HG03045 (cell line): ENCODE measurements around the gene NAV1.
"Not testable (repeated sequence)": the region's sequence is repeated elsewhere in the genome, so short reads cannot be mapped to it uniquely, and the experiment has no call there.

Experiments
- ATAC-seq: cut with Tn5 transposase; IDR thresholded peaks from one replicate; pipeline ENCODE4 v1.9.1; 2021; ENCODE audit warnings: mild to moderate bottlenecking, moderate library complexity; ENCODE audit not compliant: unreplicated experiment

The NAV1 gene

DNA sequence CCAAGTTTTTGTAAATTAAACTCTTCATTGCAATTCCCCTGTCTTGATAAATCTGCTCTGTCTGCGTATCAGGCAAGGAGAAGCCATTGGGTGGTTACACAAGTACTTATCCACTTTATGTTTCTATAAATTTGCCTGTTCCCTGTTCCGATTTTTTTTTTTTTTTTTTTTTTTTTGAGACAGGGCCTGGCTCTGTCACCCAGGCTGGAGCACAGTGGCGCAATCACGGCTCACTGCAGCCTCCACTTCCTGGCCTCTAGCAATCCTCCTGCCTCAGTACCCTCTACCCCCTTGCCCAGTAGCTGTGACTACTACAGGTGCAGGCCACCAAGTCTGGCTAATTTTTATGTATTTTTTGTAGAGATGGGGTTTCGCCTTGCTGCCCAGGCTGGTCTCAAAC is 20.9 kb upstream of the NAV1 start:
- ATAC-seq: no peak

DNA sequence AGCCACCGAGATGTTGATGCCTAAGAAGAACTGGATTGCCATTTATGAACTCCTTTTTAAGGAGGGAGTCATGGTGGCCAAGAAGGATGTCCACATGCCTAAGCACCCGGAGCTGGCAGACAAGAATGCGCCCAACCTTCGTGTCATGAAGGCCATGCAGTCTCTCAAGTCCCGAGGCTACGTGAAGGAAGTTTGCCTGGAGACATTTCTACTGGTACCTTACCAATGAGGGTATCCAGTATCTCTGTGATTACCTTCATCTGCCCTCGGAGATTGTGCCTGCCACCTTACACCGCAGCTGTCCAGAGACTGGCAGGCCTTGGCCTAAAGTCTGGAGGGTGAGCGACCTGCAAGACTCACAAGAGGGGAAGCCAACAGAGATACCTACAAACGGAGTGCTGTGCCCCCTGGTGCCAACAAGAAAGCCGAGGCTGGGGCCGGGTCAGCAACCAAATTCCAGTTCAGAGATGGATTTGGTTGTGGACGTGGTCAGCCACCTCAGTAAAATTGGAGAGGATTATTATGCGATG is 18.8 kb upstream of the NAV1 start:
- ATAC-seq: not testable (repeated sequence)

DNA sequence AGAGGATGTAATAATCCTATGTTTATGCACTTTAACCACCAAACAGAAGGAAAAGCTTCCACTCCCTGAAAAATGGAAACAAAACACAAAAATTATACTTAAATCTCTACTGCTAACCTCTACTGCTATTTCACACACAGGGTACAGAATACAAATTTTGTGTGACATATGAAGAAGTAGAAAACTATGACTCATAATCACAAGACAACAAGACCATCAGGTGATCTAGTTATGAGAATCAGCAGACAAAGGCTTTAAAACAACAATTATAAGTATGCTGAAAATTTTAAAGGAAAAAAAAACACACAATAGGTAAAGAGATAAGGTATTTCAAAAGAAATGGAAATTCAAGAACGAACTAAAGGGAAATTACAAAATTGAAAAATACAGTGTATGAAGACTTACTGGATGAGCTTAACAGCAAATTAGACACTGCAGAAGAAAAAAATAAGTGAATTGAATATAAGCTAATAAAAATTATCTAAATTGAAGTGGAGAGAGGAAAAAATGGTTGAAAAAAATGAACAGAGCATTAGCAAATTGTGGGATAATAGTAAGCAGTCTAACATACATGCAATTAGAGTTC is 13.6 kb upstream of the NAV1 start:
- ATAC-seq: no peak

DNA sequence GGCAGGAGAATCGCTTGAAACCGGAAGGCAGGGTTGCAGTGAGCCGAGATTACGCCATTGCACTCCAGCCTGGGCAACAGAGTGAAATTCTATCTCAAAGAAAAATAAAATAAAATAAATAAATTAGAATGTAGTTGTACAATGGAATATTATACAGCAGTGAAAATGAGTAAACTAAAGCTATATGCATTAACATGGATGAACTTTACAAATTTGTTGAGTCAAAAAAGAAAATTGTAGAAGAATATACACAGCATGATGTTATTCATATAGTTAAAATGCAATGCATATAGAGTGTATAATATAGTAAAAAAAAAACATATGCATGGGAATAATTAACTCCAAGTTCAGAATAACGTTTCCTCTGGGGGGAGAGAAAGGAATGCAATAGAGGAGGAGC is 11.0 kb upstream of the NAV1 start:
- no peak for ATAC-seq

DNA sequence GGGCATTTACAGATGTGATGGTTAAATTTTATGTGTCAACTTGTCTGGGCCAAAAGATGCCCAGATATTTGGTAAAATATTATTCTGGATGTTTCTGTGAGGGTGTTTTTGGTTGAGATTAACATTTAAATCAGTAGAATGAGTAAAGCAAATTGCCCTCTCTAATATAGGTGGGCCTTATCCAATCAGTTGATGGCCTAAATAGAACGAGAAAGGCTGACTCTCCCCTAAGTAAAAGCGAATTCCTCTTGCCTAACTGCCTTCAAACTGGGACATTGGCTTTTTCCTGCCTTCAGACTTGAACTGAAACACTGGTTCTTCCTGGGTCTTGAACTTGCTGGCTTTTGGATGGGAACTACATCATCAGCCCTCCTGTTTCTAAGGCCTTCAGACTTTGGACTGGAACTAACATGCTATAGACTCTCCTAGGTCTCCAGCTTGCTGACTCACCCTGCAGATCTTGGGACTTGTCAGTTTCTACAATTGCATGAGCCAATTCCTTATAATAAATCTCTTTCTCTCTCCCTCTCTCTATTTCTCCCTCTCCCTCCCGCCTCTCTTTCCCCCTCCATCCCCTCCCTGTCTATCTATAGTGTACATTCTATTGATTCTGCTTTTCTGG is 10.2 kb upstream of the NAV1 start:
- no peak for ATAC-seq

DNA sequence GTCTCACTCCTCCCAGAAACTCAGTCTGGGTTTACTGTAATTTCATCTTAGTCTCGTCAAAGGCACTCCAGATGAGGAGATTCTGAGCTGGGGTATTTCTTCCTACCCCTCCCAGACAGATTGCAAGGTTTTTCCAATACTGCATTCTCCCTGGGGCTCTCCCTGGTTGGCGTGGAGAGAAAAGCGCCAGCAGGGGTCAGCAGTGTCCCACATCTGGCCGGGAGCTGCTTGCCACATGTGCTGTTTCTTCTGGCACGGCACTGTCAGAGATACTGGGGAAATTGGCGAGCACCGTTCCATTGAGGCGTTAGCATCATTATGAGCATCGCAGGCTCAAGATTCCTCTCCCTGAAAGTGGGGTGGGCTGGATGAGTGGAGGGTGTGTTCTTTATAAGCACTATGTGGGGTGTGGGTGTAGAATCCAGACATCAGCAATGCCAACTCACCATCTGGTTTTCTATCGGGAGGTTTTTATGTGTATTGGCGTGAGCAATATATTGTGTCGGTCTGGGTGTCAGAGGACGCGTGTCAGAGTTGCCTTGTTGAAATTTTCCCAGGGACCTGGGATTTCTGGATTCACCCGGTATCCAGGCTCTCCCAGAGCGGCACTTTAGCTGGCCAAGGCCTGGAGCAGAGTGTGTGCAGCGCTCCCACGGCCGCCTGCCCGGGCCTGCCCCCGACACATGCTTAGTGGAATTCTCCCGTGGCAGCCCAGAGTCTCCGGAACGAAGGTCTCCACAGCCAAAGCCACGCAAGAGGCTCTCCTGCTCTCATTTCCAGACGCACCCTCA is 8.0 kb upstream of the NAV1 start:
- no peak for ATAC-seq

DNA sequence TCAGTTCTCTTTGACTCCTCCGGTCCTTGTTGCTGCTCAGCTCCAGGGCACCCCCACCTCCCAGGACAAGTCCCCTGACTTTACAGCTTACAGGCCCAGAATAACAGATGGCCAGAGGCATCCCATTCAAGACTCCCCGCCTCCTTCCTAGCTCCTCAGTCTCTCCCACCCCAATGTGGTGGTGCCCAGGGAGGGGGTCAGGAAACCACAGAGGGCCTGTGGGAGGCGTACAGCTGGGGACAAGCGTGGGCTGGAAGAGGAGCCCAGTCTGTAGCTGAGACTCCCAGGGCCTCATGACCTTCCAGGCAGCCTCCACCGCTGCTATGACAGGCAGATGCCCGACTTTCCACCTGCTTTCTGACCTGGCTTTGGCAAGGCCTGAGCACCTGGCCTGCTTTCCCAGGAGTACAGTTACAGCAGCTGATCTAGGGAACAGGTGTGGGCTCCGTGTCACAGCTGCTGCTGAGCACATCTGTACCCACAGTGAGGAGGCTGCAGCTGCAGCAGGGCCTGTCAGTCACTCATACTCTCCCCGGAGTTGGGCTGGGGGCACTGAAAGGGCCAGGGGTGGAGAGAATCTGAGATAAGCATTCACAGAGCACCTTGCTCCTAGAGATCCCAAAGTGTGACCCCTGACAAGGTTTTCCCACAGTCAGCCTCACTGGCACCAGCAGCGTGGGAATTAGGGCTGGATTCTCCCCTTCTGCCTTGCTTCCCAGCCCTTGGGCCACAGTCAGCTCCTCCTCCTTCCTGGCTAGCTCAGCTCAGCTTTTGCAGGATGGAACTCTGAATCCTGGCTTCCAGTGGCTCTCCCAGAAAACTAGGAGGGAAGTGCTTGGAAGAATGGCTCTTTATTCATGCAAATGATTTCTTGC is 7.1 kb upstream of the NAV1 start:
- no peak for ATAC-seq

GRCh38 chr1:201533836-201534235 is 5.1 kb upstream of the NAV1 start:
- no peak for ATAC-seq

DNA sequence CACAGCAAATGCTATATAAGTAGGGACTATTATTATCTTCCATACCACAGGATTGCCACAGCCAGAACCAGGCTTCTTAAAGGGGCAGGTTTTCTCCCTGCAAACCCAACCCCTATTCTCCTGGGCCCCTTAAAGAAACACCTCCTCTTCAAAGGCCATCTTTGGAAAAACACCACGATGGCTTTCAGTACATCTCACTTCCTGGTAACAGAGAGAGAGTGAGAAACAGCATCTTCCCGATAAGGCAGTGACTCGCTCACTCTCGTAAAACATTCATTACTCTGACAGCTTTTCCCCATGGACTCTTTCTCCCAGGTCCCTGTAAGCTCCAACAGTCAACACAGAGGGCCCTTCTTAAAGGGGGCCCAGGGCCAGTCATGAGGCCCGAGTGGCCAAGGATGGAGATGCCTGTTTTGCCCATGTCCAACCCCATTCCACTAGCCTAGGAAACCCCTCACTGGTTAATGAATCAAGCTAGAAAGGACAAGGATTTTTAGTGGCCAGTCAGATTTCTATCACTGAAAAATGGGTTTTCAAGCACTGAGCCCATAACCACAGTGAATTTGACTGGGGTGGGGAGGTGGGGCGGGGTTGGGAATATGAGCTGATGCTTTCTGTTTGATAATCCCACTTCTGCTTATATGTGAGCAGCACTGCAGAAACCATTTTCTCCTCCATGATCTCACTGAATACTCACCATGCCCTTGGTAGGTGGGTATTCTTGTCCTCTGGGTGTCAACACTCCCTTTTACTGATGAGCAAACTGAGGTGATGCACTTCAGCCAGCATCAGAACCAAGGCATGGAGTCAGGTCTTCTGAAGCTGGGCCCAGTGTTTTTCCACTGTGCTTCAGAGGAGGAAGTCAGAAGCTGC is 3.6 kb upstream of the NAV1 start:
- no peak for ATAC-seq

GRCh38 chr1:201535919-201536245 is 3.0 kb upstream of the NAV1 start:
- no peak for ATAC-seq

DNA sequence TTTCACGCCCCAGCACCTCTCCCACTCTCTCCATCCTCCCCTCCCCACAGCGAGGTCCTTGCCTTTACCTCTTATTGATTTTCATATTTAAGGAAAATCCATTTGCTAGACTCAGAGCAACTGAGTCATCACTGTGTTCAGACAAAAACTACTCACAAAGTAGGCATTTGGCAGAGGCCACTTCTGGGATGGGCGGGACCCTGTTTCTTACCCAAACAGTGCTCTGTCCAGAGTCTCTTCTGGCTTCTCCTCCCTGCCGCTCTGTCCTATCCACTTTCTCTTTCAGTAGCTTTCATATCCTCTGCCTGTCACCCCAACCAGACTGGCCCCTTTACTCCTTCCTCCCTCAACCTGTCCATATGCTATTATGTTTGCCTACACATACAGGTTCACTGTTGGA is 2.4 kb upstream of the NAV1 start:
- ATAC-seq: no peak

DNA sequence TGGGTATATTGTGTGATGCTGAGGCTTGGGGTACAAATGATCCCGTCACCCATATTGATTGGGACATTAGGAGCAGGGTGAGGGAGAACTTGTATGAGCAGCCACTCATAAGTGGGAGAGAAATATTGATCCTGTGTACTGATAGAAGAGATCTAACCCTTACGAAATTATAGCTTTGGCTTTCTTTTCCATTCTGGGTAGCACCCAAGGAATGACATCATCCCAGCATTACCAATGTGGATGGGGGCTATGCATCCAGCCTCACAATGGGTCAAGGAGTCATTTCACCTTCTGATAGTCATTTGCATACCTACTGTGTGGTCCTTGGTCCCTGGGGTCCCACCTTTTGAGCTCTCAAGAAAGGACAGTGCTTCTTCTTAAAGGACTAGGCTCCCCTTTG is 1.9 kb upstream of the NAV1 start:
- ATAC-seq: no peak

GRCh38 chr1:201537467-201537866 is 1.5 kb upstream of the NAV1 start:
- ATAC-seq: no peak

DNA sequence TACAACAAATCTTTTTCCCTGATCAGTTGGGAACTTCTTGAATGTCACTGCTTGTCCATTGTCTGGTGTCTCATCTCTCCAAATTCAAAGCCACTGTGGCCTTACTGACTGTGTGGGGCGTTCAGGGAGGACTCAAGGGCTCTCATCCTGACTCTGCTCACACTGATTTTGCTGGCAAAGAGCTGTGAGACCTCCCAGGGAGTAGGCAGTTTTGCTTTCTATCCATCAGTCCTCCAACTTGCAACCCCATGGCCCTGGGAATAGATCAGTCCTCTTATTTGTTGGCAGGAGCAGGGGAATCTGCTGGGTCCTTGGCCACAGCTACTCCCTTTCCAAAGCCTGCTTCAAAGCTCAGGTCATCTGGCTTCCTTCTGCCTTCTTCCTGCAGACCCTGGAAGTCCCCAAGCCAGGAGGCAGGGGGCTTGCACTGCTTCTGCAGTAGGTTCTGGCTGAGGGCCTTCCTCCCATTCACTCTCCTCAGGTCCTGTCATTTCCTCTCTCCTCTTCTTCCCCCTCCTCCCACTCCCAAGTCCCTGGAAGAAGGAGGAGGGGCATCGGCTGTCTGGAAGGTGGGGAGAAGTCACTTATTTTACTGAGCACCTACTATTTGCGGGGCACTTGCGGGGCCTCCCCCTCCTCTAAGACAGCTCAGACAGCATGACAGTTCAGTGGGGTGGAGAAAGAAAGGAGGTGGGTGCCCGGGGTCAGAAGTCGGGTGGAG is 876 bp upstream of the NAV1 start:
- no peak for ATAC-seq

DNA sequence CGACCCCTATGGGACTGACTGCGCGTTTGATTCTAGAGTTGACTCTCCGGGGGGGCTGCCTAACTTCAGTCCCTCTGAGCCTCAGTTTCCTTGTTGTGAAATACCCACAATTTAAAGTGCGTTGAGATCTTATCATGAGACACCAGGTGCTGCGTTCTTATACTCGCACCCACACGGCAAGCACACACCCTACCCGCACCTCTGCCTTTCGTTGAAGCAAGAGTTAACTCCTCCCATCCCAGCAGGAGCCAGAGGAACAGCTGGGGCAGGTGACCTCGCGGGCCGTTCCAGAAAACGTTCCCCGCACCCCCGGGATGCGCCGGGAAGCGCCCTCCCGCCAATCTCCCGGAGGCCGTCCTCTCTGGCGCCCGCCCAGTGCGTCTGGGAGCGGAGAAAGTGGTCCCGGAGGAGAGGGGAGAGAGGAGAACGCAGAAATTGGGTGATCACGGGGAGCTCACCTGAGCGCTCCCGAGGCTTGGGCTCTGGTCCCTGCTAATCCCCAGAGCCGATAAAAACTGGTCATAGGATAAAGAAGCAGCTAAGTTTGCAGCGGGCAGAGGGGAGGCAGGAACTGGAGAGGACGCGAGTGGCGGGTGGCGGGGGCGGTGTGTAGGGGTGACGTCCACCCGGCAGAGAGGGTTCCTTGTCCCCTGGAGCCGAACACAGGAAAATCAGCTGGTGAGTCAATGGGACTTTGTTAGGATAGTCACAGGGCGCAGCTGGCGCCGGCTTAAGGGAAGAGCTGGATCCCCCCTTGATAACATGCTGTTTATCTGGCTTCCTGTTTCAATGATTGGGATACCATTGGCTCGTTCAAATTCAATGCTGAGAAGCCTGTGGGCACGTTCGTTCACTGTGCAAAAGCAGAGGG is 869 bp downstream of the NAV1 start:
- no peak for ATAC-seq

DNA sequence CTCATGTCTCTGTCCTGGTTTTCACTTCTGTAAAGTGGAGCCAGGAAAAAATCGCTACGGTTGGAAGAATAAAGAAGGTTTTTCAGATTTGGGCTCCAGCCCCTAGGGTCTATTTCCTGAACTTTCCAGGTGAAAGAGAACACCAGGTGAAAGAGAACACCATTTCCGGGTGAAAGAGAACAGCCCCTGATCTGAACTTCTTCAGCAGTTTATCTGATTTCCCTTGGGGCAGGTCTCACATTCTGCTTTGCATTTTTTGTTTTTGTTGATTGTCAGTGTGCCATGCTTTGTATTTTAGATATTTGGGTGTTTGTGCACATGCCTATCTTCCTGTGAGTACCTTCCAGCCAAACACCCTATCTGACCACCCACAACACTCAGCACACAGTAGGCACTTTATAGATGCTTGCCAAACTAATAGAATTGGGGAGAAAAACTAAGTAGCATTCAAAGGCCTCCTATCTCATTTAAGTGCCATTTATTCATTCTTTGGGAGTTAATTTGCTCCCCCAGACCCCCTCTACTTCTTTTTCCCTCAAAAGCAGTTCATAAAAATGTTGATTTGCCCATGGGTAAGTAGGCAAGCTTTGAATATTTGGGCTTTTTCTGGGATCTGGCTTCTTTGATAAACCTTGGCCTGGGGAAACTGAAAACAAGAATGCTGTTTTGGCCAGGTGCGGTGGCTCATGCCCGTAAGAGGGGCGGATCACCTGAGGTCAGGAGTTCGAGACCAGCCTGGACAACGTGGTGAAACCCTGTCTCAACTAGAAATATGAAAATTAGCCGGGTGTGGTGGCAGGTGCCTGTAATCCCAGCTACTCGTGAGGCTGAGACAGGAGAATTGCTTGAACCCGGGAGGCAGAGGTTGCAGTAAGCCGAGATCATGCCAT is 2.2 kb downstream of the NAV1 start:
- ATAC-seq: no peak

GRCh38 chr1:201542309-201543035 is 3.5 kb downstream of the NAV1 start:
- ATAC-seq: no peak
